Lower lobe of right lung (tissue), 2 donors: ENCODE data around the gene TANC1. TPM values are rescaled to one million over a fixed set of nuclear protein-coding genes. Genes with fewer than 3 reads are reported as not detected.

ENCODE experiments used
- ATAC-seq, 2 donors: fragments of 200-7000 bp; cut with Tn5 transposase; one replicate each; pipeline ENCODE4 v1.9.1; 2020 to 2022; ENCODE audit warnings: mild to moderate bottlenecking in 2 of 2, moderate library complexity in 2 of 2
- DNase-seq: peaks from one replicate; pipeline ENCODE4 v3.0.0-alpha.2; 2020
- H3K27ac ChIP-seq: fragments of 200-600 bp; one replicate; pipeline ENCODE4 v1.8.0; 2022
- H3K27me3 ChIP-seq: fragments of 200-600 bp; one replicate; pipeline ENCODE4 v1.8.0; 2022; ENCODE audit warnings: low read depth
- H3K36me3 ChIP-seq: fragments of 200-600 bp; one replicate; pipeline ENCODE4 v1.8.0; 2022; ENCODE audit warnings: mild to moderate bottlenecking
- H3K4me1 ChIP-seq: fragments of 200-600 bp; one replicate; pipeline ENCODE4 v1.8.0; 2022
- H3K4me3 ChIP-seq: fragments of 200-600 bp; one replicate; pipeline ENCODE4 v1.8.0; 2022; ENCODE audit warnings: mild to moderate bottlenecking
- H3K9me3 ChIP-seq: fragments of 200-600 bp; one replicate; pipeline ENCODE4 v1.8.0; 2022
- CTCF ChIP-seq: fragments of 200-600 bp; IDR thresholded peaks from one replicate; pipeline ENCODE4 v1.8.0; 2022; ENCODE audit warnings: antibody characterized with exemption, mild to moderate bottlenecking
- intact Hi-C: fragments of 100-400 bp; cut with DNase I; formaldehyde crosslinking; loops from one replicate; pipeline ENCODE4 v1.11.0; 2022
- total RNA-seq: library from RNA; stranded (reverse); fragmentation: NEBNext Ultra II Directional; extraction: Animal tissue kit (Norgen Biotek cat#: 25700); gene quantifications from one replicate; pipeline ENCODE4 v1.2.1, GENCODE V29; 2021
- donor health status: DM: no; HTN: yes; CAD: no; lungs with severe emphysema.

The TANC1 gene
- total RNA-seq, 1 donor from 2014 or later = 39.5 TPM

GRCh38 chr2:159070235-159070634 is 101.8 kb downstream of the TANC1 start:
- peaks cover 9% of the 10 kb centered on the region for H3K4me1 ChIP-seq
- H3K4me3 ChIP-seq = no peak overlapping the region
- no peaks in the 10 kb centered on the region for H3K27me3 ChIP-seq
- TF ChIP-seq CTCF = no peak
- H3K36me3 ChIP-seq = peaks cover 3% of the 10 kb centered on the region
- DNase-seq (no peak), ATAC-seq (no peak)
- H3K27ac ChIP-seq = no peak overlapping the region
- no peaks in the 10 kb centered on the region for H3K9me3 ChIP-seq
- intact Hi-C loops = no loop called here

- intact Hi-C loops = no loop called here
- no peaks in the 10 kb centered on the region for H3K27me3 ChIP-seq
- H3K4me3 ChIP-seq = no peak overlapping the region
- ATAC-seq (no peak), DNase-seq (no peak)
- H3K27ac ChIP-seq = no peak overlapping the region
- peaks cover 3% of the 10 kb centered on the region for H3K36me3 ChIP-seq
- no peak for TF ChIP-seq CTCF
- H3K4me1 ChIP-seq = no peaks in the 10 kb centered on the region
- H3K9me3 ChIP-seq = no peaks in the 10 kb centered on the region
Measured at GRCh38 chr2:159071190-159071915, 102.9 kb downstream of the TANC1 start.

GRCh38 chr2:159072795-159073194 is 104.4 kb downstream of the TANC1 start:
- intact Hi-C loops = no loop called here

GRCh38 chr2:159073256-159073655 is 104.8 kb downstream of the TANC1 start:
- H3K27me3 ChIP-seq = no peaks in the 10 kb centered on the region
- intact Hi-C loops = no loop called here
- no peak for TF ChIP-seq CTCF
- H3K4me3 ChIP-seq = no peak overlapping the region
- ATAC-seq = no peak
- no peaks in the 10 kb centered on the region for H3K36me3 ChIP-seq
- no peak overlapping the region for H3K27ac ChIP-seq
- no peak for DNase-seq
- H3K9me3 ChIP-seq = no peaks in the 10 kb centered on the region
- peaks cover 9% of the 10 kb centered on the region for H3K4me1 ChIP-seq

More at GRCh38 chr2:159072795-159073194, 104.4 kb downstream of the TANC1 start:
- Histone ChIP-seq H3K27ac (no peak overlapping the region), H3K36me3 (no peaks in the 10 kb centered on the region), H3K9me3 (no peaks in the 10 kb centered on the region), H3K27me3 (no peaks in the 10 kb centered on the region), H3K4me1 (peaks cover 9% of the 10 kb centered on the region), H3K4me3 (no peak overlapping the region)
- no peak for ATAC-seq
- DNase-seq = no peak
- no peak for TF ChIP-seq CTCF

GRCh38 chr2:159074605-159075004 is 106.2 kb downstream of the TANC1 start:
- DNase-seq (no peak), ATAC-seq (no peak)
- Histone ChIP-seq H3K4me1 (peaks cover 9% of the 10 kb centered on the region), H3K36me3 (no peaks in the 10 kb centered on the region), H3K9me3 (no peaks in the 10 kb centered on the region), H3K4me3 (no peak overlapping the region), H3K27me3 (no peaks in the 10 kb centered on the region), H3K27ac (no peak overlapping the region)
- TF ChIP-seq CTCF = no peak
- intact Hi-C loops = no loop called here
